HL-60 (cell line): ENCODE measurements around the gene TP53TG5.

Experiments
- TF ChIP-seq, protein P1 (sequence below): IDR thresholded peaks from one replicate; pipeline ENCODE4 v1.5.1; 2011; ENCODE audit warnings: low read length, control low read depth, inconsistent platforms; ENCODE audit not compliant: insufficient read depth
- TF ChIP-seq, protein P2 (sequence below): IDR thresholded peaks from 2 replicates; pipeline ENCODE4 v1.6.1; 2012; ENCODE audit warnings: low read depth; ENCODE audit not compliant: insufficient replicate concordance

DNA sequence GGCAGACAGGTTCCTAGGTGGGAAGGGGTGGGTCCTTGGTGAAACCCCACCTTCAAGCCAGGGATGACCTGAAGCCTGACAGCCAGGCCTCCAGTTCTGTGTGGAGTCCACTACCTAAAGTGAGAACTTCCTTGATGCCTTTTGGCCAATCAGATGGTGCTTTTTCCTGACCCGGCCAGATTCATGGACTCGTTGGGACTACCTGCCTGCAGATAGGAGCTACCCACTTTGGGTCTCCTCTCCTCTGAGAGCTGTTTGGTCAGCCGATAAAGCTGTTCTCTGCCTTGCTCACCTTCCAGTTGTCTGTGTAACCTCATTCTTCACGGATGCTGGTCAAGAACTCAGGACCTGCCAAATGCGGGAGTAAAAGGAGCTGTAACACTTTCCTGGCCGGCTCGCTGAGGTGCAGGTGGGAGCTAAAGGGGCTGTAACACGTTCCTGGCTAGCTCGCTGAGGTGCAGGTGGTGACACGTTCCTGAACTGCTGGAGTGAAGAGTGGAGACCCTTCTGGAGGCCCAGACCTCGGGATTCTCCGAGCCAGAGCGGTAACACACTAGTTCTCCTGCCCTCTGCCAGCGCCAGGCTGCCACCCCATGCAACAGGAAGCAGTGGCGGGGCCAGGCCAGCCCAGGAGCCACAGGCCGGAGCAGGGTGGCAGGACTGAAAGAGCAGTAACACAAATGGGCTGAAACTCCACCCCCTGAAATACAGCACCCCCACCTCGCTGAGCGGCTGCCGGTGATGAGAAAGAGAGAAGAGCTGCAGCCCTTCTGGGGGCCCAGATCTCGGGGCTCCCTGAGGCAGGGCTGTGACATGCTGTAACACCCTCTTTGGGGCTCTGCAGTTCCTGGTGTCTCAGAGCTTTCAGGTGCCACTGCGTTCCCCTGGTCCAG lies 16.3 kb upstream of the TP53TG5 start:
- TF ChIP-seq, protein P1, sequence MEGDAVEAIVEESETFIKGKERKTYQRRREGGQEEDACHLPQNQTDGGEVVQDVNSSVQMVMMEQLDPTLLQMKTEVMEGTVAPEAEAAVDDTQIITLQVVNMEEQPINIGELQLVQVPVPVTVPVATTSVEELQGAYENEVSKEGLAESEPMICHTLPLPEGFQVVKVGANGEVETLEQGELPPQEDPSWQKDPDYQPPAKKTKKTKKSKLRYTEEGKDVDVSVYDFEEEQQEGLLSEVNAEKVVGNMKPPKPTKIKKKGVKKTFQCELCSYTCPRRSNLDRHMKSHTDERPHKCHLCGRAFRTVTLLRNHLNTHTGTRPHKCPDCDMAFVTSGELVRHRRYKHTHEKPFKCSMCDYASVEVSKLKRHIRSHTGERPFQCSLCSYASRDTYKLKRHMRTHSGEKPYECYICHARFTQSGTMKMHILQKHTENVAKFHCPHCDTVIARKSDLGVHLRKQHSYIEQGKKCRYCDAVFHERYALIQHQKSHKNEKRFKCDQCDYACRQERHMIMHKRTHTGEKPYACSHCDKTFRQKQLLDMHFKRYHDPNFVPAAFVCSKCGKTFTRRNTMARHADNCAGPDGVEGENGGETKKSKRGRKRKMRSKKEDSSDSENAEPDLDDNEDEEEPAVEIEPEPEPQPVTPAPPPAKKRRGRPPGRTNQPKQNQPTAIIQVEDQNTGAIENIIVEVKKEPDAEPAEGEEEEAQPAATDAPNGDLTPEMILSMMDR = no peak
- TF ChIP-seq, protein P2, sequence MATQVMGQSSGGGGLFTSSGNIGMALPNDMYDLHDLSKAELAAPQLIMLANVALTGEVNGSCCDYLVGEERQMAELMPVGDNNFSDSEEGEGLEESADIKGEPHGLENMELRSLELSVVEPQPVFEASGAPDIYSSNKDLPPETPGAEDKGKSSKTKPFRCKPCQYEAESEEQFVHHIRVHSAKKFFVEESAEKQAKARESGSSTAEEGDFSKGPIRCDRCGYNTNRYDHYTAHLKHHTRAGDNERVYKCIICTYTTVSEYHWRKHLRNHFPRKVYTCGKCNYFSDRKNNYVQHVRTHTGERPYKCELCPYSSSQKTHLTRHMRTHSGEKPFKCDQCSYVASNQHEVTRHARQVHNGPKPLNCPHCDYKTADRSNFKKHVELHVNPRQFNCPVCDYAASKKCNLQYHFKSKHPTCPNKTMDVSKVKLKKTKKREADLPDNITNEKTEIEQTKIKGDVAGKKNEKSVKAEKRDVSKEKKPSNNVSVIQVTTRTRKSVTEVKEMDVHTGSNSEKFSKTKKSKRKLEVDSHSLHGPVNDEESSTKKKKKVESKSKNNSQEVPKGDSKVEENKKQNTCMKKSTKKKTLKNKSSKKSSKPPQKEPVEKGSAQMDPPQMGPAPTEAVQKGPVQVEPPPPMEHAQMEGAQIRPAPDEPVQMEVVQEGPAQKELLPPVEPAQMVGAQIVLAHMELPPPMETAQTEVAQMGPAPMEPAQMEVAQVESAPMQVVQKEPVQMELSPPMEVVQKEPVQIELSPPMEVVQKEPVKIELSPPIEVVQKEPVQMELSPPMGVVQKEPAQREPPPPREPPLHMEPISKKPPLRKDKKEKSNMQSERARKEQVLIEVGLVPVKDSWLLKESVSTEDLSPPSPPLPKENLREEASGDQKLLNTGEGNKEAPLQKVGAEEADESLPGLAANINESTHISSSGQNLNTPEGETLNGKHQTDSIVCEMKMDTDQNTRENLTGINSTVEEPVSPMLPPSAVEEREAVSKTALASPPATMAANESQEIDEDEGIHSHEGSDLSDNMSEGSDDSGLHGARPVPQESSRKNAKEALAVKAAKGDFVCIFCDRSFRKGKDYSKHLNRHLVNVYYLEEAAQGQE = no peak
